ENCODE measurements around the gene PXYLP1. TPM values are rescaled to one million over a fixed set of nuclear protein-coding genes. Genes with fewer than 3 reads are reported as not detected.

PXYLP1 gene
- total RNA-seq, 1 experiment from 2014 or later = 9.7 TPM

- DNase-seq (ENCODE audit: low spot score) = no peak
Observed at GRCh38 chr3:141323936-141324704, 92.5 kb downstream of the PXYLP1 start.

GRCh38 chr3:141326123-141326522 is 94.5 kb downstream of the PXYLP1 start:
- DNase-seq (ENCODE audit: low spot score) = peak; percentile 11

- DNase-seq (ENCODE audit: low spot score) = no peak
Observed at GRCh38 chr3:141326626-141327025, 95.0 kb downstream of the PXYLP1 start.

GRCh38 chr3:141328286-141329166 is 96.9 kb downstream of the PXYLP1 start:
- no peak for DNase-seq (ENCODE audit: low spot score)

- no peak for DNase-seq (ENCODE audit: low spot score)
Observed at GRCh38 chr3:141330235-141330634, 98.6 kb downstream of the PXYLP1 start.

- DNase-seq (ENCODE audit: low spot score) = no peak
Observed at GRCh38 chr3:141330718-141331376, 99.2 kb downstream of the PXYLP1 start.

- DNase-seq (ENCODE audit: low spot score) = no peak
Observed at GRCh38 chr3:141331377-141332318, 100.0 kb downstream of the PXYLP1 start.

- DNase-seq (ENCODE audit: low spot score) = no peak
Observed at GRCh38 chr3:141332416-141332815, 100.8 kb downstream of the PXYLP1 start.

- DNase-seq (ENCODE audit: low spot score) = no peak
Observed at GRCh38 chr3:141333836-141334626, 102.4 kb downstream of the PXYLP1 start.

- no peak for DNase-seq (ENCODE audit: low spot score)
Observed at GRCh38 chr3:141334627-141335250, 103.1 kb downstream of the PXYLP1 start.

GRCh38 chr3:141335531-141336061 is 104.0 kb downstream of the PXYLP1 start:
- DNase-seq (ENCODE audit: low spot score) = no peak

- no peak for DNase-seq (ENCODE audit: low spot score)
Observed at GRCh38 chr3:141336672-141337522, 105.3 kb downstream of the PXYLP1 start.

- DNase-seq (ENCODE audit: low spot score) = no peak
Observed at GRCh38 chr3:141337523-141337854, 105.9 kb downstream of the PXYLP1 start.

GRCh38 chr3:141337991-141338390 is 106.4 kb downstream of the PXYLP1 start:
- DNase-seq (ENCODE audit: low spot score) = no peak

- DNase-seq (ENCODE audit: low spot score) = no peak
Observed at GRCh38 chr3:141338881-141339280, 107.3 kb downstream of the PXYLP1 start.

- DNase-seq (ENCODE audit: low spot score) = no peak
Observed at GRCh38 chr3:141341536-141341935, 109.9 kb downstream of the PXYLP1 start.

GRCh38 chr3:141342386-141342785 is 110.8 kb downstream of the PXYLP1 start:
- no peak for DNase-seq (ENCODE audit: low spot score)

GRCh38 chr3:141343077-141343476 is 111.5 kb downstream of the PXYLP1 start:
- DNase-seq (ENCODE audit: low spot score) = no peak

- DNase-seq (ENCODE audit: low spot score) = no peak
Observed at GRCh38 chr3:141343865-141344271, 112.2 kb downstream of the PXYLP1 start.
